PC-3 (cell line): ENCODE measurements around the gene TP53I13. TPM values are rescaled to one million over a fixed set of nuclear protein-coding genes. Genes with fewer than 3 reads are reported as not detected.

Source experiments
- ATAC-seq: fragments of 200-7000 bp; cut with Tn5 transposase; 2 replicates; pipeline ENCODE4 v1.9.1; 2020; ENCODE audit warnings: mild to moderate bottlenecking, moderate library complexity
- BruUV-seq: library from RNA; stranded (reverse); fragments of 400-500 nt; replicated peaks from 2 replicates; lab custom pipeline; 2021; lab: Mats Ljungman, UMichigan
- CTCF ChIA-PET: fragments of 300-600 bp; sonication (Branson Sonifier 250); formaldehyde crosslinking; loops from one replicate; lab custom pipeline; 2022; ENCODE audit warnings: antibody characterized with exemption; lab: Charles Lee
- POLR2A ChIA-PET: fragments of 300-600 bp; sonication (Branson Sonifier 250); formaldehyde crosslinking; loops from one replicate; lab custom pipeline; 2022; ENCODE audit warnings: antibody characterized with exemption; ENCODE audit not compliant: unreplicated experiment; lab: Charles Lee
- DNase-seq: peaks from one replicate; pipeline ENCODE4 v3.0.0-alpha.2; 2015
- H2AFZ ChIP-seq: fragments of 300-600 bp; sonication (generic); 2 replicates; pipeline ENCODE4 v1.6.0; 2016; ENCODE audit warnings: antibody characterized with exemption, low read length
- H3F3A ChIP-seq: fragments of 300-600 bp; sonication (generic); one replicate; pipeline ENCODE4 v1.6.0; 2017; ENCODE audit warnings: antibody characterized with exemption, low read length, control low read depth, mild to moderate bottlenecking; ENCODE audit not compliant: unreplicated experiment
- H3K27ac ChIP-seq: fragments of 300-600 bp; sonication (generic); 2 replicates; pipeline ENCODE4 v1.5.1; 2016; ENCODE audit warnings: mild to moderate bottlenecking, low read length
- H3K27me3 ChIP-seq: fragments of 300-600 bp; sonication (generic); 2 replicates; pipeline ENCODE4 v1.6.1; 2016; ENCODE audit warnings: low read length, mixed read lengths
- H3K36me3 ChIP-seq: fragments of 300-600 bp; sonication (generic); 2 replicates; pipeline ENCODE4 v1.6.1; 2016; ENCODE audit warnings: low read depth, mixed run types, low read length, mixed read lengths
- H3K4me1 ChIP-seq: fragments of 300-600 bp; sonication (generic); 2 replicates; pipeline ENCODE4 v1.5.1; 2016; ENCODE audit warnings: low read length; ENCODE audit not compliant: insufficient read depth
- H3K4me2 ChIP-seq: fragments of 300-600 bp; sonication (generic); 2 replicates; pipeline ENCODE4 v1.6.0; 2016; ENCODE audit warnings: low read length
- H3K4me3 ChIP-seq: fragments of 300-600 bp; sonication (generic); 2 replicates; pipeline ENCODE4 v1.5.1; 2016; ENCODE audit warnings: mild to moderate bottlenecking, low read length, mixed read lengths
- H3K79me2 ChIP-seq: fragments of 300-600 bp; sonication (generic); 2 replicates; pipeline ENCODE4 v1.6.1; 2017; ENCODE audit warnings: low read length, mixed read lengths
- H3K9ac ChIP-seq: fragments of 300-600 bp; sonication (generic); 2 replicates; pipeline ENCODE4 v1.6.0; 2016; ENCODE audit warnings: mild to moderate bottlenecking, low read length
- H3K9me2 ChIP-seq: fragments of 300-600 bp; sonication (generic); replicated peaks from 2 replicates; pipeline ENCODE4 v1.6.1; 2016; ENCODE audit warnings: mixed run types, low read length, mixed read lengths
- H3K9me3 ChIP-seq: fragments of 300-600 bp; sonication (generic); 2 replicates; pipeline ENCODE4 v1.6.1; 2016; ENCODE audit warnings: low read length, mixed read lengths
- H4K20me1 ChIP-seq: fragments of 300-600 bp; sonication (generic); 2 replicates; pipeline ENCODE4 v1.6.1; 2016; ENCODE audit warnings: low read length, mixed read lengths
- EZH2 ChIP-seq: fragments of 300-600 bp; sonication (generic); IDR thresholded peaks from one replicate; pipeline ENCODE4 v1.6.1; 2017; ENCODE audit warnings: antibody characterized with exemption, mild to moderate bottlenecking, low read length; ENCODE audit not compliant: unreplicated experiment
- EZH2phosphoT487 ChIP-seq: fragments of 300-600 bp; sonication (generic); IDR thresholded peaks from 2 replicates; pipeline ENCODE4 v1.6.1; 2018; ENCODE audit warnings: mild to moderate bottlenecking, antibody characterized with exemption, low read length, borderline replicate concordance
- intact Hi-C: fragments of 100-400 bp; cut with micrococcal nuclease; formaldehyde crosslinking; loops from 2 replicates; pipeline ENCODE4 v1.9.0; 2023
- total RNA-seq: library from RNA; depleted of rRNA; stranded (reverse); fragments of >200 nt; gene quantifications from 2 replicates; pipeline ENCODE4 v1.2.3, GENCODE V29; 2014
- TF ChIP-seq, protein P1 (sequence below): fragments of 300-600 bp; sonication (generic); conservative IDR thresholded peaks from 2 replicates; pipeline ENCODE4 v1.5.1; 2017; ENCODE audit warnings: antibody characterized with exemption, low read depth, mild to moderate bottlenecking, low read length

TP53I13 gene
- total RNA-seq, 1 experiment from 2014 or later = 45.0 TPM

GRCh38 chr17:29586676-29587469 lies 18.4 kb downstream of the TP53I13 start:
- Histone ChIP-seq H3K4me3 (no peak overlapping the region), H3K79me2 (peaks cover 40% of the 10 kb centered on the region), H3K27ac (no peak overlapping the region), H3K36me3 (no peaks in the 10 kb centered on the region), H3K9me2 (no peaks in the 10 kb centered on the region), H3F3A (no peaks in the 10 kb centered on the region), H3K9ac (no peak overlapping the region), H4K20me1 (no peaks in the 10 kb centered on the region), H3K27me3 (no peaks in the 10 kb centered on the region), H3K9me3 (no peaks in the 10 kb centered on the region), H3K4me1 (peaks cover 22% of the 10 kb centered on the region), H3K4me2 (peak overlapping the region; percentile 99; the same call in 1 of the 2 replicates), H2AFZ (no peak overlapping the region)
- no peak for TF ChIP-seq EZH2phosphoT487
- no peak for TF ChIP-seq EZH2
- TF ChIP-seq, protein P1, sequence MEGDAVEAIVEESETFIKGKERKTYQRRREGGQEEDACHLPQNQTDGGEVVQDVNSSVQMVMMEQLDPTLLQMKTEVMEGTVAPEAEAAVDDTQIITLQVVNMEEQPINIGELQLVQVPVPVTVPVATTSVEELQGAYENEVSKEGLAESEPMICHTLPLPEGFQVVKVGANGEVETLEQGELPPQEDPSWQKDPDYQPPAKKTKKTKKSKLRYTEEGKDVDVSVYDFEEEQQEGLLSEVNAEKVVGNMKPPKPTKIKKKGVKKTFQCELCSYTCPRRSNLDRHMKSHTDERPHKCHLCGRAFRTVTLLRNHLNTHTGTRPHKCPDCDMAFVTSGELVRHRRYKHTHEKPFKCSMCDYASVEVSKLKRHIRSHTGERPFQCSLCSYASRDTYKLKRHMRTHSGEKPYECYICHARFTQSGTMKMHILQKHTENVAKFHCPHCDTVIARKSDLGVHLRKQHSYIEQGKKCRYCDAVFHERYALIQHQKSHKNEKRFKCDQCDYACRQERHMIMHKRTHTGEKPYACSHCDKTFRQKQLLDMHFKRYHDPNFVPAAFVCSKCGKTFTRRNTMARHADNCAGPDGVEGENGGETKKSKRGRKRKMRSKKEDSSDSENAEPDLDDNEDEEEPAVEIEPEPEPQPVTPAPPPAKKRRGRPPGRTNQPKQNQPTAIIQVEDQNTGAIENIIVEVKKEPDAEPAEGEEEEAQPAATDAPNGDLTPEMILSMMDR = no peak
- ChIA-PET CTCF (no interaction called here), POLR2A (no interaction called here)
- BruUV-seq = TSS peak; percentile 24
- ATAC-seq = no peak
- intact Hi-C loops = no loop called here
- no peak for DNase-seq

- Histone ChIP-seq H3K27me3 (no peaks in the 10 kb centered on the region), H3K27ac (no peak overlapping the region), H3K79me2 (peaks cover 40% of the 10 kb centered on the region), H3K4me2 (peak overlapping the region; percentile 99), H3F3A (no peaks in the 10 kb centered on the region), H3K9me2 (no peaks in the 10 kb centered on the region), H4K20me1 (no peaks in the 10 kb centered on the region), H3K4me1 (peaks cover 30% of the 10 kb centered on the region), H2AFZ (no peak overlapping the region), H3K36me3 (no peaks in the 10 kb centered on the region), H3K9me3 (no peaks in the 10 kb centered on the region), H3K4me3 (peak overlapping the region; percentile 89; the same call in 1 of the 2 replicates), H3K9ac (no peak overlapping the region)
- ATAC-seq (no peak), DNase-seq (no peak)
- BruUV-seq = no TSS peak
- POLR2A ChIA-PET = interaction anchor here (0.6 kb wide), 1 partner anchor 197 kb away, joined by 9 read pairs; no protein-coding TSS in a partner anchor
- CTCF ChIA-PET = interaction anchor here (2.0 kb wide), 1 partner anchor 30 kb away, joined by 9 read pairs; no protein-coding TSS in a partner anchor
- TF ChIP-seq, protein P1 = no peak
- TF ChIP-seq EZH2phosphoT487 (no peak), EZH2 (no peak)
- intact Hi-C loops = no loop called here
These were observed 19.1 kb downstream of the TP53I13 start for GRCh38 chr17:29587591-29587990.

DNA sequence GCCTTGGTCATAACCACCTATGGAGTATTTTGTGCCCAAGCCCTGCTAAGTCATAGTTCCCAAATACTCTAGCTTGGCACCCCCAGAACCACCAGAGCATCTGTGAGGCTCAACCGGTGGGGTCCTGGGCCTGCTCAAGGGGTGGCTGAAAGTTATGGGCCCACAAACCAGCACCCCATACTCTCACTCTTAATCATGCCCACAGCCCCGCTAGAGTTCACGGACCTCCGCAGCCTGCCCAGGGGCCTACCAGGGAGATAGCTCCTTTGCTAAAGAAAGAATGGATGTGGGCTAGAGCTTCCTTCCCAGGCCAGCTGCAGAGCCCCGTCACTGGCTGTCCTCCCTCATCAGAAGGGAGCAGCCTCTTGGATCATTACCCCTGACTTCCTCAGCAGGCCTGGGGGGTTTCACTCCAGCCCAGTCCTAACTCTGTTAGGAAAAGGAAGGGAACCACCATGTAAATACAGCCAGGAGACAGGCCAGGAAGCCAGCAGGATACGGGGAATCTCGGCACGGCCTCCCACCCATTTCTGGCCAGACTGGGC lies 19.6 kb downstream of the TP53I13 start:
- no peak overlapping the region for H2AFZ ChIP-seq

More for the DNA sequence above, 19.6 kb downstream of the TP53I13 start:
- peak overlapping the region; percentile 89 for H3K4me3 ChIP-seq
- H3K27me3 ChIP-seq = no peaks in the 10 kb centered on the region
- H3K4me2 ChIP-seq = peak overlapping the region; percentile 99
- ChIA-PET POLR2A (interaction anchor here (0.6 kb wide), 1 partner anchor 197 kb away, joined by 9 read pairs; no protein-coding TSS in a partner anchor), CTCF (interaction anchor here (2.0 kb wide), 1 partner anchor 29 kb away, joined by 9 read pairs; no protein-coding TSS in a partner anchor)
- no peaks in the 10 kb centered on the region for H4K20me1 ChIP-seq
- intact Hi-C loops = no loop called here
- H3K9ac ChIP-seq = peak overlapping the region; percentile 66
- H3F3A ChIP-seq = no peaks in the 10 kb centered on the region
- peaks cover 40% of the 10 kb centered on the region for H3K79me2 ChIP-seq
- TF ChIP-seq EZH2 = no peak
- no peak for TF ChIP-seq EZH2phosphoT487
- TF ChIP-seq, protein P1 = no peak
- no peaks in the 10 kb centered on the region for H3K9me3 ChIP-seq
- H3K9me2 ChIP-seq = no peaks in the 10 kb centered on the region
- ATAC-seq = no peak
- peaks cover 32% of the 10 kb centered on the region for H3K4me1 ChIP-seq
- BruUV-seq = no TSS peak
- no peak overlapping the region for H3K27ac ChIP-seq
- no peak for DNase-seq
- H3K36me3 ChIP-seq = no peaks in the 10 kb centered on the region
